Myocyte (in vitro differentiated cells): Measurements from ENCODE around the gene FAM216B. TPM values are rescaled to one million over a fixed set of nuclear protein-coding genes. Genes with fewer than 3 reads are reported as not detected.

Experiments
- DNase-seq: peaks from one replicate; pipeline ENCODE4 v3.0.0-alpha.2; 2012; ENCODE audit warnings: low read depth
- total RNA-seq: library from RNA; depleted of rRNA; stranded (reverse); fragments of >200 nt; gene quantifications from 2 replicates; pipeline ENCODE4 v1.2.3, GENCODE V29; 2014

FAM216B gene
- total RNA-seq, 1 donor from 2014 or later, result not detected

- peak; percentile 58 for DNase-seq
Measured at GRCh38 chr13:42832341-42833096, 51.1 kb downstream of the FAM216B start.

- DNase-seq, result no peak
Measured at GRCh38 chr13:42834946-42835345, 53.6 kb downstream of the FAM216B start.

DNA sequence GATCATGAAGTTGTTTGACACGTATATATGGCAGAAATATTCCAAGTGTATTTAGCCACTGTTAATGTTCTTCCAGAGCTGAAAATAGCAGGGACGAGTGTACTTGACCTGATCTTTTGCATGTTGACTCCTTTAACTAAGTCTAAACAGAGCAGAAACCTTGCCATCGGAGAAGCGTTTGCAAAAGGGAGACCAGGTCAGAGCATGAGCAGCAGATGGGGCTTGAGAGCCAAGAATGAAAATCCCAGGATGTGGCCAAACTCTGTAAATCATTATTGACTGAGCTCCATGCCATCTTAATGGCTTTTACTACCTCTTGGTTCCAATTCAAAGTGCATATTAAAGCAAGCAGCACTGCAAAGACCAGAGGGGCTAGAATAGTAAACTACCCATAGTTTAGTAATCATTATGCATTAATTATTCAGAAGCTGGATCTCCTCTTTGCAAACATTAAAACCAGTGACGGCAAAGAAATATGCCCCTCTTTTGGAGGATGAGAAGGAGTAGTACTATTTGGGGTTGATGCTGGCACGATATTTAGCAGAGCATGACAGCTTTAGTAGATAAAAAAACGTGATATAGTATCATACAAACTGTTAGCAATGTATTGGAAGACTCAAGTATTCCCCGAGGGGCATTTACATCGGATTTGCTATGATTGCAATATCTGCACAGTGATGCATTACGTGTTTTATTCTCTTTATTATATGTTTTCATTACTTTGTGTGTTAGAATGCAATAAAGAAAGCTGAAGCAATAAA, 55.7 kb downstream of the FAM216B start:
- DNase-seq, result peak; percentile 46

Other genes with a start within 250 kb of the FAM216B start
- gene TNFSF11, start 207.4 kb upstream of the FAM216B start, total RNA-seq, result not detected in 2 replicates
- 2.7 and 5.5 TPM in 2 replicates for gene EPSTI1, start 210.7 kb downstream of the FAM216B start, total RNA-seq
- 5.6 and 16.3 TPM in 2 replicates for gene DNAJC15, start 242.0 kb downstream of the FAM216B start, total RNA-seq